Left kidney (tissue), 2 donors: ENCODE measurements around the gene NRXN3. TPM values are rescaled to one million over a fixed set of nuclear protein-coding genes. Genes with fewer than 3 reads are reported as not detected.

ENCODE experiments used
- DNase-seq: peaks from one replicate; pipeline ENCODE4 v3.0.0-alpha.2; 2013
- polyA plus RNA-seq: library from polyadenylated mRNA; unstranded; fragments of 120-200 nt; gene quantifications from one replicate; pipeline ENCODE4 v1.2.1, GENCODE V29; 2013; ENCODE audit not compliant: insufficient read length

NRXN3 gene
- polyA plus RNA-seq, 1 donor, result 9.0 TPM

DNA sequence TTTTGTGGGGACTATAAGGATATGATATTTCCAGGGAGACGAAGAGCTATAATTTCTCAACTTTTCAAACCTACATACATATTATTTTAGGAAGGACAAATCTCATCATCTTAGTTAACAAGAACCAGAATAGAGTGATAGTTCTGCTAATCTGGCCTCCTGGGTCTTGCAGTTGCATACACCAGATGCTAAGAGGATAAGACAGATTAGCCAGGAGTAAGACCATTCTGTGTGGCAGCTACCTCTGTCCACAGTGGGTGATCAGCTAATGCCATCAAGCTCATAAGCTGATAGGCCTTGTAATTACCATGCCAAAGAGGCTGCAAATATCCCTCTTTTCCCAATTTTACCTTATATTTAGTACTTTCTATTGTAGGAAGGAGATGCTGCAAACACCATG, 776.8 kb downstream of the NRXN3 start:
- DNase-seq, result no peak

GRCh38 chr14:78947681-78948080, 777.5 kb downstream of the NRXN3 start:
- DNase-seq, result no peak

DNA sequence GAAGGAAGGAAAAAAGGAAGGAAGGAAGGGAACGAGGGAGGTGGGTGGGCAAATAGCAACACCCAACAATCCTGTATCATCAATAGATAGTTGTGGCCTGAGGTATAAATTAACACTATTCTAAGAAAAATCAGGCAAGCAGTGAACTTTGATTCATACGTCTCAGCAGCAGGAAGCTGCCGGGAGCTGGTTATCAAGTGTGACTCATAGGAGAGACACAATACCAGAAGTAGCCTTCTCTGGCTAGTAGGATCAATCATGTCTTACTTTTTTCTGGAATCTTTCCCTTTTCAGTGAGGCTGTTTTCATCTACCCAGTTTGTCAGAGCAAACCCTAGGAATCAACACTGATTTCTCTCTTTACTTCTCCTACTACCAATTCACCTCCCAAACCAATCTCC, 780.5 kb downstream of the NRXN3 start:
- DNase-seq, result no peak

- no peak for DNase-seq
Observed at GRCh38 chr14:78951602-78952001, 781.4 kb downstream of the NRXN3 start.

DNA sequence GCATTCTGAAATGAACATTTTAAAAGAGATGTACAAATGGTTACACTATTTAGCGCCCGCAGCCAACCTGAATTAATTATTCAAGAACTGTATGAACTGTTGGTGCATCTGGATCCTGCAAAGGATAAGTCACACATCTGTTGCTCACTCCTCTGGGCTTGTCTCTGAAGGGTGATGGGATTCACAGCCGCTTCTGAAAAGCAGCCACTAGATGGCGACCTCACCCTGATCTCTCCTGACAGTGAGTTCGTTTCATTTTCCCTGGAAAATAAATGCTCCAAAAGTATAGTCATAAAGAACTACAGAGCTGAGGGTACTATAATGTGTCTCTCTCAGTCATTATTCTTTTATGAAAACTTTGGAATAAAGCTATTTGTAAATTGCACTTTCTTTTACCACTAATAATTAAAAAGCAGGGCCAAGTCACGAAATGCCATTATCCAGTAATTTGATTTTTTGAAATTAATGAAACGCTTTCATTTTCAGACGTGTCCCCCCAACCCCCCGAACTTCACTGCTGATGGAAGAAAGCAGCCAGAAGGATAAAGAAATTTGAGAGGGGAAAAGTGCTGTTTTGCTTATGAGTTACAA, 789.6 kb downstream of the NRXN3 start:
- DNase-seq, result peak; percentile 73

- no peak for DNase-seq
Observed at GRCh38 chr14:78967111-78967809, 797.1 kb downstream of the NRXN3 start.

GRCh38 chr14:78968265-78968664, 798.1 kb downstream of the NRXN3 start:
- DNase-seq, result no peak

DNA sequence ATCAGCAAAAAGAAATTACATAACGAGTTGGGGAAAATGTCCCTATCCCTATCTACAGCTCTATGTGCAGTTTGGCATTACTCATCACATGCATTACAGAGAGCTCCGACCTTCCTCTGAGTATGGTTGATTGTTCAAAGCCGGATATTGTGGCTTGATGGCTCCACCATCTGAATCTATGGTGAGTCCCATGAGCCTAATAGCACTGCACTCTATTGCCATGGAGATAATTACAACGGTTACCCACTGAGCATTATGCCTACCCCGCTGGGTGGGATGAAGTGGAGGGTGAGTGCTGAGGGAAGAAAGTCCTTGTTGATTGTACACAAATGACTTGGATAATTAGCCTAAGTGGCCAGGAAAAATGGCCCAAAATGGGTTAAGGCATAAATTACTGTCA, 800.5 kb downstream of the NRXN3 start:
- DNase-seq, result no peak

DNA sequence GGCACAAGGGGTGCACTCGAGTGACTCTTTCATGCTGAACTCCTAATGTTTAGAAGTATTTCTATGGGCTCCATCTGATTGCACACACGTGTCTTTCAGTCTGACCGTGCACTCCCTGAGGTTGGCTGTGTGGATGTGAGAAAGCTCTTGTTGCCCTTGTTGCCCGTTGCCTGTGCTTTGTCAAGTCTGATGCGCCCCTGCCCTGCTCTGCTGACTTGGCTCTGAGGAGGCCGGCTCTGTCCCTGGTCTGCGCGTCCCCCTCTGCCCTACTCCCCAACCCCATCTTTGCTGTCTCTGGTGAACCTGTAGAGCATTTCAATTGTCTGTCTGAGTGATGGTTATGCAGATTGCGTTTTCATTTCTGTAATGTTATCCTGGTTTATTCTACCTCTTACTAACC, 802.3 kb downstream of the NRXN3 start:
- no peak for DNase-seq

DNA sequence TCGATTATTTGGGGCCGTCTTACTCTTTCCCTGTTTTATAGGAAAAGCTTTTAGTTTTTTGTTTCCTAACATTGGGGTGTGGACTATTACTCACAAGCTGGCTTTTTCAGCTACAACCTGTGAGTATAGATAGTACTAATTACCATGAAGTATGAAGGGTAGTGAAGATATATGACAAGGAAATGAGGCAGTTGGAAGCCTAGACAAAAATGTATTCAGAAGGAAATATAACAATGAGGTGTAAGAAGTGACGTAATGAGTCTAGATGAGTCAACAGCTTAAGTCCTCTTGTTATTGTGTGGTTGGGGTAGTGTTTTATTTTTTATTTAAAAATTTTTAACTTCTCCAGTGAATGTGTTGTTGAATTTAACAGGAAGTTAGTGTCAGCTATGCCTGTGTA, 804.5 kb downstream of the NRXN3 start:
- no peak for DNase-seq

- no peak for DNase-seq
Observed at GRCh38 chr14:78975734-78976133, 805.6 kb downstream of the NRXN3 start.

DNA sequence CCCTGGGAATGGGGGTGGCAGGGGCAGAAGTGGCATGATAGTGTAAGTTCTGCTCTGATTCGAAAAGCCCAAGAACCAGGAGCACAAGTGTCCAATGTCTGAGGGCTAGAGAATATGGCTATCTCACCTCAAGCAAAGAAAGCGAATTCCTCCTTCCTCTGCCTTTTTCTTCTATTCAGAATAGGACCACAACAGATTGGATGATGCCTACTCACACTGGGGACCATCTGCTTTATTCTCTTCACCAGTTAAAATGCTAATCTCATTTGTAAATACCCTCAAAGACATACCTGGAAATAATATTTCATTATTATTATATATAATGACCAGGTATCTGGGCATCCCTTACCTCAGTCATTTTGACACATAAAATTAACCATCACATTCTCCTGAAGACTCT, 808.7 kb downstream of the NRXN3 start:
- DNase-seq, result no peak

DNA sequence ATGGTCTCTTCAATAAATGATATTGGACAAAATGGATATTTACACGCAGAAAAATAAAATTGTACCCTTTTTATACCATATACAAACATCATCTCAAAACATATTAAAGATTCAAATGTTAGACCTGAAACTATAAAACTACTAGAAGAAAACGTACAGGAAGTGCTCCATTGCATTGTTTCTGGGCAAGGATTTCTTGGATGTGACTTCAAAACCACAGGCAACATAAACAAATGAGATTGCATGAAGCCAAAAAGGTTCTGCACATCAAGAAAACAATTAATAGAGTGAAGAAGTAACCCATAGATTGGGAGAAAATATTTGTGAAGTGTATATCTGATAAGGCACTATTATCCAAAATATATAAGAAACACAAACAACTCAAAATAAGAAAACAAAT, 812.4 kb downstream of the NRXN3 start:
- DNase-seq, result no peak

DNA sequence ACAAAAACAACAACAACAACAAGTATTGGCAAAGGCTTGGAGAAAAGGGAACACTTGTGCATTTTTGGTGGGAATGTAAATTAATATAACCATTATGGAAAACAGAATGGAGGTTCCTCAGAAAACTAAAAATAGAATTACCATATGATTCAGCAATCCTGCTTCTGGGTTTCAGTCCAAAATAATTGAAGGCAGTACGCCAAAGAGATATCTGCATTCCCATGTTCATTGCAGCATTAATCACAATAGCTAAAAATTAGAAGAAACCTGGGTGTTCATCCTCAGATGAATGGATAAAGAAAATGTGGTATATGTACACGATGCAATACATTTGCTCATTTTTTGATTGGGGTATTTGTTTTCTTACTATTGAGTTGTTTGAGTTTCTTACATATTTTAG, 813.0 kb downstream of the NRXN3 start:
- DNase-seq, result no peak

GRCh38 chr14:78985668-78986381, 815.7 kb downstream of the NRXN3 start:
- no peak for DNase-seq

DNA sequence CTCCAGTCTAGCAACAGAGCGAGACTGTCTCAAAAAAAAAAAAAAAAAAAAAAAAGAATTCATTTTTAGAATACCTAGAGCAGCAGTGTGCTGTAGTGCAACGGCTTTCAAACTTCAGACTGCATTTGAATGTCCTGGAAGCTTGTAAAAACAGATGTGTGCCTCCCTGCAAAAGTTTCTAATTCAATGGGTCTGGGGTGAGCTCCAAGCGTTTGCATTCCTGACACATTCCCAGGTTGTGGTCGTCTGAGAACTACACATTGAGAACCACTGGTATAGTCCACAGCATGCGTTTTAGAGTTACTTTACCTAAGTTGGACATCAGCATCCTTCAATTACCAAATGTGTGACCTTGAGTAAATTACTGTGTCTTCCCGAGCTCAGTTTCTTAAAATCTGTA, 816.8 kb downstream of the NRXN3 start:
- no peak for DNase-seq

- no peak for DNase-seq
Observed at GRCh38 chr14:78989221-78989620, 819.0 kb downstream of the NRXN3 start.

DNA sequence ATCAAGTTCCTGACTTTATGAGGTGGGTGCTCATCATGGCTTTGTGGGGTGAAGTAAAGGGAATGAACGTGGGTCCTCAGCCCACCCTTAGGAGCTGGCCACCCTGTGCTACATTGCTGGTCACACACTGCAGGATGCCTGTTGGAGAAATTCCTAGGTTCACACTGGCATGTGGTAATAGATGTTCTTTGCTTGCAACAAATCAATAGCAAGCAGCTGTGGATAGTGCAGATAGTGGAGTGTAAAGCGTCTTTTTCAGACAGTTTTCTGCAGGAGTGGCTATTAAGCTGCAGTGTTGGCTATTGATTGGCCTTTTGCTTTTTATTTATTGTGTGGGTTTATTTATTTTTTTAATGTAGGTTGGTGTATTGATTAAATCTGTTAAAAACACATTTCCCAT, 822.7 kb downstream of the NRXN3 start:
- DNase-seq, result no peak

DNA sequence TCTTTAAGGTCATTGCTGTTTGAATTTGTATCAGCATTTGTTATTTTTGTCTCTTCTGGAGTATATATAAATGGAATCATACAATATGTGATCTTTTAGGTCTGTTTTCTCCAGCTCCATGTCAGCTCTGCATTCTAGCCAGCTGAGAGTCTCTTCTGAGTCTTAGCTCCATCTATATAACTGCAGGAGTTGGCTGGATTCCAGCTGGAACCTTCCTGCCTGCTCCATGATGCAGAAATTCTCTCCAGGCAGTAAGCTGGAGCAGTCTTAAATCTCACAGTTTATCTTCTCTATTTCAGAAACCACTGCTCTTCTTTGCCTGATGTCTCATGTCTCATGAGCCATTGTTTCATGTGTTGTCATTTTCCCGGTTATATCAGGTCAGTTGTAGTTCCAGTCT, 827.6 kb downstream of the NRXN3 start:
- peak; percentile 59 for DNase-seq

DNA sequence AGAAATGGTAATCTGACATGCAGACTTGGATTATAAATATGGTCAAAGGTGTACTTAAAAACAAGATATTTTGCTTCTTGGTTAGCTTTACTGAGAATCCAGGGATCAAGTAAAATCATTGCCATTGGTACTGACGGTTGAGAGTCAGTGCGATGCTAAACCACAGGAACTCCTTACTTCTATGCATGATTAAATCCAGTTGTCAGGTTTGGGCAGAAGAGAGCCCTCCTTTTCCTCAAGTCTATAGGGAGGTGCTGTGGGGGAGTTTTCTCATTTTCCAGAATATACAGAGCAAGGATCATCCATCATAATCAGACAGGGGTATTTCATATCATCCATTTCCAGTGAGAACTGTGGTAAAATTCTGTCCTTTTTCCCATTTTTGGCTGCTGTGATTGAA, 839.1 kb downstream of the NRXN3 start:
- DNase-seq, result no peak

DNA sequence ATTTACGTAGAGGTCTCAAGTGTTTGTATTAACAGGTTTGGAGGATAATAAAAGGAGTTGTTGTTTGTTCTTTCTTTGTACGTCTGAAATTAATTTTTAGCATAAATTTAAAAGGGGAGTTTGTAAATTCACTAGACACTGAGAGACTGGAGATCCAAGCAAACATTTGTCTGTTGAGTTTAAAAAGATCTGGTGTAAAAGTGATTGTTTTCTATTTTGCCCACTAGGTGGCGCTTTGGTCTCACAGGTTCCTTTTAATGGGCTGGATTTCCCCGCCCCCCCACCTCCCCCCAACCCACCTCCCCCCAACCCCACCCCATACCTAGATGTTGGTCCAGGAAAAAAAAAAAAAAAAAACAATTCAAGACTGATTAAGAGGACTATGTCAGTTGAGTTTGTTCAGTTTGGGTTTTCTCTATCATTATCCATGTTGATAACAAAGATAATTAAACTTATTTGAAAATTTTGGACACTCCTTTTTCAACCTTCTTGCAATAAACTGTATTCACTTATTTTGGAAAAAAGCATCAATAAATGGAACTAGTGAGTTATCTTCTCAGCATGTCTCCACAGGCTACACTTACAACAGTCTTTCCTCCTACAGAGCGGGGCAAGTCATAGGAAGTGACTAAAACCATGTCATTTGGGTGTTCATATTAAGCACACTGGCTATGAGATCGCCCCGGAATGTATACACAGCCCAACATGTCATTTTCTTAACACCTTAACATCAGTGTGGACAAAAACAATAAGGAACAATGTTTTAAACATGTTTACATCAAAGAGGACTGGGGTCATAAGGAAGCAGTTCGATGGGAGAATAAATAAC, 841.1 kb downstream of the NRXN3 start:
- DNase-seq, result peak; percentile 22

DNA sequence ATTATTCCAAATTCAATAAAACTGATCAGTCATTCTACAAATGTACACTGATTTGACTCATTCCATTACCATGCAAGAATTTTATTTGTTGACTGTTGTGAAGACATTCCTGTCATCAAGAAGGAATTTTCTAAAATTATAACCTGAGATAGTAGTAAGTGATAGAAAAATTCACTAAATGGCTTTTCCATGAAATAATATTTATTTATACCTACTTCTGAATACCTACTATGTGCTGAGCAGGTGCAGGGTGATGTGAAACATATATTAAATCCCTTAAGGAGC, 841.7 kb downstream of the NRXN3 start:
- DNase-seq, result no peak
